ENCODE data around the gene SLC17A4. TPM values are rescaled to one million over a fixed set of nuclear protein-coding genes. Genes with fewer than 3 reads are reported as not detected.
"Not testable (repeated sequence)": the region's sequence is repeated elsewhere in the genome, so short reads cannot be mapped to it uniquely, and the experiment has no call there.

SLC17A4 gene
- polyA plus RNA-seq (ENCODE audit: insufficient read length): 2.6 TPM
- long read RNA-seq, donor 1: 0 reads
- long read RNA-seq, donor 2: 0 reads
- long read RNA-seq, donor 3, partial matches to known transcripts: 6 of 6 reads
- long read RNA-seq, donor 3, other reads (novel, unspliced or antisense): 0 of 6 reads
- long read RNA-seq, donor 4: 0 reads
- long read RNA-seq, donor 5, partial matches to known transcripts: 11 of 11 reads
- long read RNA-seq, donor 5, other reads (novel, unspliced or antisense): 0 of 11 reads
- long read RNA-seq, donor 6: 0 reads
- long read RNA-seq, donor 7: 0 reads
- long read RNA-seq, donor 8: 0 reads

- peak; percentile 8 for DNase-seq
Measured at GRCh38 chr6:25754535-25754934, at the start of gene SLC17A4. Gene SLC17A4 (plus strand): TSS chr6:25754742. CDS start chr6:25761963, 7,221 bp downstream.

- no peak for DNase-seq
Measured at GRCh38 chr6:25706314-25707014, 48.1 kb upstream of the SLC17A4 start.

GRCh38 chr6:25709761-25710160, 44.8 kb upstream of the SLC17A4 start:
- DNase-seq: no peak

- DNase-seq: no peak
Measured at GRCh38 chr6:25710287-25710686, 44.3 kb upstream of the SLC17A4 start.

- no peak for DNase-seq
Measured at GRCh38 chr6:25713824-25714223, 40.7 kb upstream of the SLC17A4 start.

- no peak for DNase-seq
Measured at GRCh38 chr6:25714765-25715164, 39.8 kb upstream of the SLC17A4 start.

- no peak for DNase-seq
Measured at GRCh38 chr6:25715794-25716193, 38.7 kb upstream of the SLC17A4 start.

- peak; percentile 51 for DNase-seq
Measured at GRCh38 chr6:25717866-25718740, 36.4 kb upstream of the SLC17A4 start.

GRCh38 chr6:25726122-25726911, 28.2 kb upstream of the SLC17A4 start:
- DNase-seq: no peak

- no peak for DNase-seq
Measured at GRCh38 chr6:25727028-25727427, 27.5 kb upstream of the SLC17A4 start.

GRCh38 chr6:25730907-25731306, 23.6 kb upstream of the SLC17A4 start:
- no peak for DNase-seq

GRCh38 chr6:25731721-25732120, 22.8 kb upstream of the SLC17A4 start:
- DNase-seq: no peak

GRCh38 chr6:25732468-25733198, 21.9 kb upstream of the SLC17A4 start:
- DNase-seq: no peak

- no peak for DNase-seq
Measured at GRCh38 chr6:25735261-25735660, 19.3 kb upstream of the SLC17A4 start.

- no peak for DNase-seq
Measured at GRCh38 chr6:25743868-25744267, 10.7 kb upstream of the SLC17A4 start.

- DNase-seq: no peak
Measured at GRCh38 chr6:25745836-25746235, 8.7 kb upstream of the SLC17A4 start.

GRCh38 chr6:25746968-25747367, 7.6 kb upstream of the SLC17A4 start:
- no peak for DNase-seq

- no peak for DNase-seq
Measured at GRCh38 chr6:25747477-25747876, 7.1 kb upstream of the SLC17A4 start.

GRCh38 chr6:25748049-25748448, 6.5 kb upstream of the SLC17A4 start:
- DNase-seq: no peak

- DNase-seq: not testable (repeated sequence)
Measured at GRCh38 chr6:25748601-25749517, 5.7 kb upstream of the SLC17A4 start.
